ENCODE measurements around the gene LYSMD1.
A peak's percentile ranks its signal among the peaks of the same experiment; 100 is the strongest.
"Not testable (repeated sequence)": the region's sequence is repeated elsewhere in the genome, so short reads cannot be mapped to it uniquely, and the experiment has no call there.

Gene LYSMD1

GRCh38 chr1:151165738-151166504, at the start of gene LYSMD1, which contains the start of gene SCNM1:
TSS of gene LYSMD1 (minus strand) at chr1:151165902. CDS start at chr1:151165258, 644 bp downstream.
TSS of gene SCNM1 (plus strand) at chr1:151166144. CDS start at chr1:151166153, 9 bp downstream.
- Histone ChIP-seq H3K9me3 (no peaks in the 10 kb centered on the region), H3K4me1 (peaks cover 0 to 33% (median 17%) of the 10 kb centered on the region in 4 donors), H3K27me3 (no peaks in the 10 kb centered on the region), H3K4me3 (peak within 1 kb of the TSS; percentile 67 to 76), H3K27ac (peak within 1 kb of the TSS; percentile 92 to 96), H3K36me3 (peaks cover 17 to 53% (median 36%) of the 10 kb centered on the region in 3 donors)
- intact Hi-C loops (cut with DNase I; ENCODE audit: low total_unique reads): no loop called here
- TF ChIP-seq, protein P1, sequence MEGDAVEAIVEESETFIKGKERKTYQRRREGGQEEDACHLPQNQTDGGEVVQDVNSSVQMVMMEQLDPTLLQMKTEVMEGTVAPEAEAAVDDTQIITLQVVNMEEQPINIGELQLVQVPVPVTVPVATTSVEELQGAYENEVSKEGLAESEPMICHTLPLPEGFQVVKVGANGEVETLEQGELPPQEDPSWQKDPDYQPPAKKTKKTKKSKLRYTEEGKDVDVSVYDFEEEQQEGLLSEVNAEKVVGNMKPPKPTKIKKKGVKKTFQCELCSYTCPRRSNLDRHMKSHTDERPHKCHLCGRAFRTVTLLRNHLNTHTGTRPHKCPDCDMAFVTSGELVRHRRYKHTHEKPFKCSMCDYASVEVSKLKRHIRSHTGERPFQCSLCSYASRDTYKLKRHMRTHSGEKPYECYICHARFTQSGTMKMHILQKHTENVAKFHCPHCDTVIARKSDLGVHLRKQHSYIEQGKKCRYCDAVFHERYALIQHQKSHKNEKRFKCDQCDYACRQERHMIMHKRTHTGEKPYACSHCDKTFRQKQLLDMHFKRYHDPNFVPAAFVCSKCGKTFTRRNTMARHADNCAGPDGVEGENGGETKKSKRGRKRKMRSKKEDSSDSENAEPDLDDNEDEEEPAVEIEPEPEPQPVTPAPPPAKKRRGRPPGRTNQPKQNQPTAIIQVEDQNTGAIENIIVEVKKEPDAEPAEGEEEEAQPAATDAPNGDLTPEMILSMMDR (IDR thresholded peaks at IDR 0.05): peak in 1 of 2 experiments; percentile 50
- peak; percentile 97 to 99 for DNase-seq

- no peak overlapping the region for H3K4me3 ChIP-seq
- no peaks in the 10 kb centered on the region for H3K9me3 ChIP-seq
- intact Hi-C loops (cut with DNase I; ENCODE audit: low total_unique reads): no loop called here
- TF ChIP-seq, protein P1 (IDR thresholded peaks at IDR 0.05): no peak
- no peaks in the 10 kb centered on the region for H3K27me3 ChIP-seq
- DNase-seq: no peak
- H3K27ac ChIP-seq: peak overlapping the region in 1 of 2 donors; percentile 7
- H3K36me3 ChIP-seq: peaks cover 0 to 46% (median 13%) of the 10 kb centered on the region in 3 donors
- peaks cover 0 to 37% (median 6%) of the 10 kb centered on the region in 4 donors for H3K4me1 ChIP-seq
Observed at GRCh38 chr1:151213560-151213959, 47.9 kb upstream of the LYSMD1 start.

GRCh38 chr1:151211972-151212705, 46.4 kb upstream of the LYSMD1 start:
- no peak for DNase-seq
- H3K27ac ChIP-seq: no peak overlapping the region
- peaks cover 8 to 55% (median 25%) of the 10 kb centered on the region in 3 donors for H3K36me3 ChIP-seq
- H3K4me3 ChIP-seq: no peak overlapping the region
- H3K27me3 ChIP-seq: no peaks in the 10 kb centered on the region
- H3K4me1 ChIP-seq: peaks cover 0 to 44% (median 5%) of the 10 kb centered on the region in 4 donors
- intact Hi-C loops (cut with DNase I; ENCODE audit: low total_unique reads): no loop called here
- TF ChIP-seq, protein P1 (IDR thresholded peaks at IDR 0.05): no peak
- H3K9me3 ChIP-seq: no peaks in the 10 kb centered on the region

DNA sequence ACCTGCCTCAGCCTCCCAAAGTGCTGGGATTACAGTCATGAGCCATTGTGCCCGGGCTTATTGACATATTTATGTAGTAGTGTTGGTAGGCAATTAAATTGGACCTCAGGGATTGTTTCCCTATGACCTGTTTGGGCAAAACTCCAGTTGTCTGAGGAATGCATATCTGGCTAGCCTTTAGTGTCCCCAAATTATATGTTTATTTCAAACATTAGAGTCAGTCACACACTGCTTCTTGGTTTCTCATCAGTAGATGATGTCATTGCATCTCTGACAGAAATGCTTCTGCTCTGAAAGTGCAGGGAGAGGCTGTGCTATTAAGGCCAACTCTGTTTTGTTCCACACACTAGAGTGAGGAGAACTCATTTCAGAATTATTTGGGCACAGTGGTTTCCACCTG, 45.1 kb upstream of the LYSMD1 start:
- H3K27ac ChIP-seq: peak overlapping the region in 1 of 2 donors; percentile 35
- intact Hi-C loops (cut with DNase I; ENCODE audit: low total_unique reads): no loop called here
- peaks cover 0 to 52% (median 4%) of the 10 kb centered on the region in 4 donors for H3K4me1 ChIP-seq
- H3K4me3 ChIP-seq: no peak overlapping the region
- H3K9me3 ChIP-seq: no peaks in the 10 kb centered on the region
- DNase-seq: peak in 1 of 2 donors; percentile 1
- H3K27me3 ChIP-seq: no peaks in the 10 kb centered on the region
- TF ChIP-seq, protein P1 (IDR thresholded peaks at IDR 0.05): no peak
- H3K36me3 ChIP-seq: peaks cover 15 to 63% (median 32%) of the 10 kb centered on the region in 3 donors

- H3K9me3 ChIP-seq; H3K27ac ChIP-seq; intact Hi-C loops (cut with DNase I; ENCODE audit: low total_unique reads); H3K27me3 ChIP-seq; H3K4me3 ChIP-seq: not testable (repeated sequence)
- DNase-seq: peak in 1 of 2 donors; percentile 24
- peaks cover 15 to 60% (median 40%) of the 10 kb centered on the region in 3 donors for H3K36me3 ChIP-seq
- peaks cover 0 to 63% (median 26%) of the 10 kb centered on the region in 4 donors for H3K4me1 ChIP-seq
Observed at GRCh38 chr1:151205381-151205965, 39.8 kb upstream of the LYSMD1 start.

Data from tibial artery (tissue), 4 donors.